IPS-NIHi11 (cell line): Measurements from ENCODE around the gene SPIN1.
A peak's percentile ranks its signal among the peaks of the same experiment; 100 is the strongest.

ENCODE experiments used
- DNase-seq: peaks from one replicate; pipeline ENCODE4 v3.0.0; 2012; ENCODE audit warnings: mixed read lengths, low spot score

SPIN1 gene

GRCh38 chr9:88388886-88389605 is 802 bp downstream of the SPIN1 start:
- DNase-seq, result peak; percentile 86

GRCh38 chr9:88390371-88390990 is 2.2 kb downstream of the SPIN1 start:
- DNase-seq, result no peak

- DNase-seq, result no peak
Measured at GRCh38 chr9:88391236-88391635, 3.0 kb downstream of the SPIN1 start.

GRCh38 chr9:88391921-88392320 is 3.7 kb downstream of the SPIN1 start:
- DNase-seq, result no peak

DNA sequence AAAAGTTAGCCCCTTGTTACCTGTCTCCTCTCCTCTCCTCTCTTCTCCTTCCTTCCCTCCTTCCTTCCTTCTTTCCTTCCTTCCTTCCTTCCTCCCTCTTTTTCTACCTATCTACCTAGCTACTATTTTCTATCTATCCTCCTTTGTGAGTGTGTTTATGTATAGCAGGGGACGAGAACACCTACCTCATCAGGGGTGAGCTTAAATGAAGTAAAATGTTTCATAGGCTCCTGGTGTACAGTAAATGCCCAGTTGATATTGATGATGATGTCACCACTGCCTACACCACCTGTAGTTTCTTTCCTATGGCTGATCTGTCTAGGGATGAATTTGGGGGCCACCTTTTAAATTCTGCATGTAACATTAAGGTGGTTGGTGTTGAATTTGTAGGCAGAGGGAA is 4.3 kb downstream of the SPIN1 start:
- no peak for DNase-seq

GRCh38 chr9:88396836-88397577 is 8.8 kb downstream of the SPIN1 start:
- DNase-seq, result no peak

- no peak for DNase-seq
Measured at GRCh38 chr9:88398016-88398415, 9.8 kb downstream of the SPIN1 start.

- DNase-seq, result no peak
Measured at GRCh38 chr9:88399966-88400365, 11.7 kb downstream of the SPIN1 start.

DNA sequence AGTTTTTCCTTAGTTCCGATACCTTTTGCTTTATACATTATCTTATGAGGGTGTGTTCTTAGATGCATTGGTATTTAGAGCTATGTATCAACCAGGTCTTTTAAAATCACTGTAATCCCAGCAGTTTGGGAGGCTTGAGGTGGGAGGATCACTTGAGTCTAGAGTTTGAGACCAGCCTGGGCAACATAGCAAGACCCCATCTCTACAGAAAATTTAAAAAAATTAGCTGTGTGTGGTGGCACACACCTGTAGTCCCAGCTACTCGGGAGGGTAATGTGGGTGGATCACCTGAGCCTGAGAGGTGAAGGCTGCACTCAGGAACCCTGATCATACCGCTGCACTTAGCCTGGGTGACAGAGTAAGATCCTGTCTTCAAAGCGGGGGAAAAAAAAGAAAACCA is 15.1 kb downstream of the SPIN1 start:
- DNase-seq, result no peak

DNA sequence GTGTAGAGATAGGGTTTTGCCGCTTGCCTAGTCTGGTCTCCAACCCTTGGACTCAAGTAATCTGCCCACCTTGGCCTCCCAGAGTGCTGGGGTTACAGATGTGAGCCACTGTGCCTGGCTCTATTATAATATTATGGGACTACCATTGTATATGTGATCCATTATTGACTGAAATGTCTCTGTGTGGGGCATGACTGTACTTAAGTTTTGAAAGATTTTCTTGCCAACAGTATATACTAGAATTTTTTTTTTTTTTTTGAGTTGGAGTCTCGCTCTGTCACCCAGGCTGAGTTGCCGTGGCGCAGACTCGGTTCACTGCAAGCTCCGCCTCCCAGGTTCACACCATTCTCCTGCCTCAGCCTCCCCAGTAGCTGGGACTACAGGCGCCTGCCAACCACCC is 17.8 kb downstream of the SPIN1 start:
- no peak for DNase-seq

DNA sequence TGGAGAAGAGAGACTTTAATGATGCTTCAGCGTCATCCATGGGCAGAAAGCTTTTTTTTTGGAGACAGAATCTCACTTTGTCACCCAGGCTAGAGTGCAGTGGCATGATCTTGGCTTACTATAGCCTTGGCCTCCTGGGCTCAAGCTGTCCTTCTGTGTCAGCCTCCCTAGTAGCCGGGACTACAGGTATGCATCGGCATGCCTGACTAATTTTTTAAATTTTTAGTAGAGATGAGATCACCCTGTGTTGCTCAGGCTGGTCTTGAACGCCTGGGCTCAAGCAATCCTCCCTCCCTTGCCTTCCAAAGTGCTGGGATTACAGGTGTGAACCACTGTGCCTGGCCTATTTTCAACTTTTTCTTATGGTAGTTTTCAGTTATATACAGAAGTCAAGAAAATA is 23.2 kb downstream of the SPIN1 start:
- no peak for DNase-seq

- DNase-seq, result no peak
Measured at GRCh38 chr9:88414298-88414697, 26.1 kb downstream of the SPIN1 start.

- no peak for DNase-seq
Measured at GRCh38 chr9:88418025-88418424, 29.8 kb downstream of the SPIN1 start.

- no peak for DNase-seq
Measured at GRCh38 chr9:88418715-88419540, 30.7 kb downstream of the SPIN1 start.

DNA sequence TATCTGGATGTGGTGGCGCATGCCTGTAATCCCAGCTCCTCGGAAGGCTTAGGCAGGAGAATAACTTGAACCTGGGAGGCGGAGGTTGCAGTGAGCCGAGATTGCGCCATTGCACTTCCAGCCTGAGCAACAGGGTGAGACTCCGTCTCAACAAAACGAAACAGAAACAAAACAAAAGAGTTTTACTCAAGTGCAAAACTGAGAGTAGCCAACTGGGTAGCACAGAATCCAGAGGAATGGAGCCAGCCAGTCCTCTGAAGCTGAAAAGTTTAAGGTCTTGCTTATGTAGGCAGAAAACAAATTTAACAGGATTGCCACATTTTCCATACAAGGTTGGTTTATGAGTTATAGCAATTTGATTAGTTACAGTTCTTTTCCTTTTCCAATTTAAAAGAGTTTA is 32.0 kb downstream of the SPIN1 start:
- DNase-seq, result no peak

DNA sequence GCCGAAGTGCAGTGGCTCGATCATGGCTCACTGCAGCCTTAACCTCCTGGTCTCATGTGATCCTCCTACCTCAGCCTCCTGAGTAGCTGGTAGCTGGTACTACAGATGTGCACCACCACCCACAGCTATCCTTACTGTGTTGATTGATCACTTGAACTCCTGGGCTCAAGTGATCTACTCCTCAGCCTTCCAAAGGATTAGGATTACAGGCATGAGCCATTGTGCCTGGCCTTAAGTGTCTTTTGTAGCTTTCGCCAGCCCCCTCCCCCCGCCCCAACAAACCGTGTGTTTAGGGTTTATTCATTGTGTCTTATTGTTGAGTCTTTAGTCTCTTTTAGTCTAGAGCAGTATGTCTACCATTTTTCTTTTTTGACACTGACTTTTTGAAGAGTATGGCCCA is 33.1 kb downstream of the SPIN1 start:
- no peak for DNase-seq

DNA sequence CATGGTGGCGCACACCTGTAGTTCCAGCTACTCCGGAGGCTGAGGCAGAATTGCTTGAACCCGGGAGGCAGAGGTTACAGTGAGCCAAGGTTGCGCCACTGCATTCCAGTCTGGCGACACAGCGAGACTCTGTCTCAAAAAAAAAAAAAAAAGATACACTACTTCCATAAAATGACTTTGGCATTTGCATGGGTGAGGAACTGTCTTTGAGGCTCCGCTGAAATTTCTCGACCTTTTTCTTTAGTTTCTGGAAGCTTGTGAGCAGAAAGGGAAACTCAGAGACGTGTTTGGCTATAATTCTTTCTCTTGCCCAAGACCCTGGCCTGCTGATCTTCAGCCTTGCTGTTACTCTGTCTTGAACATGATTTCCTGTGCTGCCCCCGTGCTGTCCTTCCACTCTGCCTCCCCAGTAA is 37.3 kb downstream of the SPIN1 start:
- DNase-seq, result no peak

GRCh38 chr9:88426651-88427050 is 38.4 kb downstream of the SPIN1 start:
- no peak for DNase-seq

GRCh38 chr9:88429595-88430430 is 41.6 kb downstream of the SPIN1 start:
- no peak for DNase-seq

- DNase-seq, result no peak
Measured at GRCh38 chr9:88433583-88434255, 45.5 kb downstream of the SPIN1 start.

DNA sequence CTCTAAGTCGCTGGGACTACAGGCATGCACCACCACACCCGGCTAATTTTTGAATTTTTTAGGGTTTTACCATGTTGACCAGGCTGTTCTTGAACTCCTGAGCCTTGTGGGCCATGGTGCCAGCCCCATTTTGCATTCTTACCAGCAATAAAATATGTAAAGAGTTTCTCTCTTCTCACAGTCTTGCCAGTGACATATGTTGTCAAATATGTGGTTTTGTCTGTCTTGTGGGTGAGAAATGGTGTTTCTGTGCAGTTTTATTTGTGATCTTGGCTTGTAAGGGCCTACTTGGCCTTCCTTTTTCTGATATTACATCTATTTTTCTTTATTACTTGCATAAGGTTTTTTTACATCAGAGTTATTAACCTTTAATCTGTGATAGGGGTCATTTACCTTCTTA is 47.1 kb downstream of the SPIN1 start:
- DNase-seq, result no peak
